Brain pericyte (primary cell): Measurements from ENCODE around the gene TMEFF1.

Experiments
- DNase-seq: peaks from one replicate; pipeline ENCODE4 v3.0.0-alpha.2; 2012; ENCODE audit warnings: low read depth, low spot score

Gene TMEFF1

DNA sequence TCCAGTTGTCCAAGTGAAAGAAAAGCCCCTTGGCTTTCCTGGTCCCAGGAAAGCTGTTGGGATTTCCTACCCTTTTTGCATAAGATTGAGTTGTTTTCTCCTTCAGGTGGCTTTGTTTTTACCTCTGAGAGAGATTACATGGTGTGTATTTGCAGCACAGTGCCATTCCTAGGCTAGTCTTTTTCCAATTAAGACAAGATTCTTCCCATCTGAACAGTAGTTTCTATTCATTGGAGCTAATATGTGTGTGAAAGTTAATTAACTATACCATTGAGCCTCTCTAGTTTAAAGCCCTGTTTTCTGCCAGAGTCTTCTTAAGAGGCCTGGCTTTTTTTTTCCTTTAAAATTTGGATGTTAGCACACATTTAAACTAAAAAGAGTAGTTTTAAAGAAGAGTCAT is 25.9 kb upstream of the TMEFF1 start:
- DNase-seq = no peak

GRCh38 chr9:100448266-100448665 is 24.7 kb upstream of the TMEFF1 start:
- no peak for DNase-seq

- DNase-seq = no peak
Observed at GRCh38 chr9:100449420-100449819, 23.5 kb upstream of the TMEFF1 start.

- no peak for DNase-seq
Observed at GRCh38 chr9:100452894-100453293, 20.1 kb upstream of the TMEFF1 start.

DNA sequence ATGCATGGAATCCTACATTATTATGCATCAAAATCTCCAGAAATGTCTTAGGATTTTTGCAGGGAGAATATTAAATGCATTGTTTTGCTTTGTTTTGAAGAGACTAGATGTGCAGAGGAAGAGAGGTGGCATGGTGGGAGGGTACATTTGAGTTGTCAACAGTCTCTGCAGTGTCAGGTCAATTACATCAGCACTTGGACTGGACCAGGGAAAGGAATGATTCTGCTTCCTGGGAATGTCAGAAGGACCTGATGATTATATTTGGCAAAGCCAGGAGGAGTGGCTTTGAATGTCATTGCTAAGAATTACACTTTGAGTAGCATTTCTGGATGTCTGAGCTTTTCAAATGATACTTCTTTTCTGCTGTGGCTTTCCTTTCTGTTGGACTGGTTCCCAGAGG is 17.5 kb upstream of the TMEFF1 start:
- DNase-seq = no peak

DNA sequence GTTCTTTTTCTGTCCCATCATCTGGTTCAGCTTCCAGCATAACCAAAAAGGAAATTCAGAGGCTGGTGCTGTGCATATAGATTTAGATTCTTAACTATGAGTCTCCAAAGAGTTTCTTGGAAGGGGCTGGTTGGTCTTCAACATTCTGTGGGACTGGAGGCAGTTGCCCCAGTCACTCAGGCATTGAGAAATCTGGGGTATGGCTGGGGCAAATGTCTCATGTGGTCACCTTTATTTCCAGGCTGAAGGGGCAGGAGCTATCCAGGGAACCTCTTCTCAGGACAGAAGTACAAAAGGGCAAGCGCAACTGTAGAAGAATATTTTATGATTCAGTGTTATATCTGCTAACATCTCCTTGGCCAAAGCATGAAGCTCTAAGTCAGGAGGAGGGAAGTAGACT is 15.4 kb upstream of the TMEFF1 start:
- DNase-seq = no peak

DNA sequence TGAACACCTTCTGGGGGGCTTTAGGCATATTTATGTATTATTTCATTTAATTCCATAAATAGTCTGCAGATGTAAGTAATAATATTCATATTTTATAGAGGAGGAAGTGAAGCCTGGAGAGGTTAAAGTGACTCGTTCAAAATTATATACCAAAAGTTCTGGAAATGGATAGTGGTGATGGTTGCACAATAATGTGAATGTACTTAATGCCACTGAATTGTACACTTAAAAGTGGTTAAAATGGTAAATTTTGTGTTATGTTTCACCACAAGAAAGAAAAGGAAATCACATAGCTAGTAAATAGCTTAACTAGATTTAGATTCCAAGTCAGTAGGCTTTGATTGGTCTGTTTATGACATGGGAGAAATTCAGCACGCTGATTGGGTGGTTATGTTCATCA is 13.0 kb upstream of the TMEFF1 start:
- no peak for DNase-seq

GRCh38 chr9:100465274-100465673 is 7.7 kb upstream of the TMEFF1 start:
- DNase-seq = no peak

GRCh38 chr9:100465761-100466160 is 7.2 kb upstream of the TMEFF1 start:
- no peak for DNase-seq

DNA sequence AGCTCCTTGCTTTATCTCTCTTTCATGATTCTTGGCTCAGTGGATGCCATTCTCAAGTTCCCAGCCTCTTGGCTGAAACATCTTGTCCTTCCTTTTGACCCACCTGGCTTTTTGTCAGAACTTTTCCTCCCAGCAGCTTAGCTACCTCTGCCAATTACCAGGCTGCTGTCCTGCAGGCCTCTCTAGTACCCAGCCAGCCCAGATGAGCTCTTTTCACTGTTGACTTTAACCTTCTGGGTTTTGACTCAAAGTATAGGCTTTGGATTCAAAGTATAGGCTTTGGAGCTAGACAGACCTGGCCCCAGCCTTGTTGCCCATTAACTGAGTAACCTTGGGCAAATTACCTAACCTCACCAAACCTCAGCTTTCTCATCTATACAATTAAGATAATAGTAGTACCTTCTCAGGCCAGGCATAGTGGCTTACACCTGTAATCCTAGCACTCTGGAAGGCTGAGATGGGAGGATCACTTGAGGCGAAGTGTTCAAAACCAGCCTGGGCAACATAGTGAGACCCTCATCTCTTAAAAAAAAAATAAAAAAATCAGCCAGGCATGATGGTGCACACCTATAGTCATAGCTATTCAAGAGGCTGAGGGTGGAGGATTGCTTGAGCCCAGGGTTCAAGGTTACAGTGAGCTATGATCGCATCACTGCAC is 6.6 kb upstream of the TMEFF1 start:
- no peak for DNase-seq

GRCh38 chr9:100466829-100467221 is 6.1 kb upstream of the TMEFF1 start:
- DNase-seq = no peak

GRCh38 chr9:100468041-100468440 is 4.9 kb upstream of the TMEFF1 start:
- no peak for DNase-seq

DNA sequence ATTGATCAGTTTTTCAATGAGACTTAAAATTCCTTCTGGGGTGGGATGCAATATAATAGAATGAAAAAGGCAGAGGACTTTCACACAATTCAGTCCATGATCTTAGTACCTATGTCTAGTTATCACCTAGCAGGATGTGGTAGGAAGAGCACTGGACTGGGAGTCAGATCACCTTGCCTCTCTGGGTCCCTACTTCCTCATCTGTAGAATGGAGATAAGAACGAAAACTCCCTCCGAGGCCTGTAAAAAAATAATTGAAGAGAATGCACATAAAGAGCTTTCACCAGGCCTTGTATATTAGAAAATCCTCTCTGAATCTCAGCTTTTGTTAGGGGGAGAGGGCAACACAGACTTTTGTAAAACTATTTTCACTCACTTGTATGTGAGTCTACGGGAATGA is 681 bp upstream of the TMEFF1 start:
- no peak for DNase-seq

- DNase-seq = no peak
Observed at GRCh38 chr9:100473276-100474081, 530 bp downstream of the TMEFF1 start.

DNA sequence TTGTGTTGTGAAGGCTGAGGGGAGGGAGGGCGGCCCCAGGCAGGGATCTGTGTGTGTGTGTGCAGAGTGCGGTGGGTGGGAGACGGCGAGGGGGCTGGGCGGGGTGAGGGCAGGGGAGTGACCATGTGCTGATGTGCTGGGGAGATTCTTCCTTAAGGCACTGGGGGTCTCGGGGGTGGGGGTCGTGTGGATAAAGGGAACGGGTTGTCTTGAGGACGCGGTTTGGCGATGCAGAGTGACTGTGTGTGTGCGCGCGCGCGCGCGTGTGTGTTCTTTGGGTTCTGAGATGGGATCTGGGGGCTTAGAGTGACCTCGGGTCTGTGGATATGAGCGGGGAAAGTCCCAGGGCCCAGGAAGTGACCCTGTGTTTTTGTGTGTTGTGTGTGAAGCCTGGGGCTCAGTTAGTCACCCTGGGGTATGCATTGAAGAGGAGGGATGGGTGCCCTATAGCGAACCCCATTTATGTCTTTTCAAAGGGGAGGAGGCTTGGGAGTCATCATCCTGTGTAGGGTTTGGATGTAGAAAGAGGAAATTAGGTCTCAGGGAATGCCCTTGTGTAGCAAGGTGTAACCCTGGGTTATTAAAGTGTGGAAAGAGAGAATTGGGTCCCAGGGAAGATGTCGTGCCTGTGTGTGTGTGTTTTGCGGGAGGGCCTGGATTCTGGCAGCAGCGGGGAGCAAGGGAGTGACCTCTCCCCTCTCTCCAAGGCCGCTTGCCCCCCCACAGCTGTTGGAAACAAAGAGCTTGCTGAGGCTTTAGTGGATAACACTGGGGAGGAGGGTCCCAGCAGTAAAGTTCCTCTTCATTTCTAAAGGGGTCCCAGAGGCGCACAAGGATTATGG is 1.4 kb downstream of the TMEFF1 start:
- DNase-seq = no peak

DNA sequence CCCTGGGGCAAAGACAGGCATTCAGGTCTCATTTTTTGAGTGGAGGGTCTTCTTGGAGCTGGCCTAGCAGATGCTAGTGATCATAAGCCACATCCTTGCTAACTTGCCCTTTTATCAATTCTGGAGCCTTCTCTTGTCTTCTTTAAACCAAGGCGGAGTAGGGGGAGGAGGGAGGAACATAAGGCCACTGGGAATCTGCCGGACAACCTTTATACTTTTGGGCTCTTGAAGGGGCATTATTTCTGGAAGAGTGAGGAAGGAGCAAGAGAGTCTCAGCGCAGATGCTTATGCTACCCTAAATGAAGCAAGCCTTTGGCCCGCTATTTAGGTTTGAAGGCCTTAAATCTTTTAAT is 2.0 kb downstream of the TMEFF1 start:
- no peak for DNase-seq

DNA sequence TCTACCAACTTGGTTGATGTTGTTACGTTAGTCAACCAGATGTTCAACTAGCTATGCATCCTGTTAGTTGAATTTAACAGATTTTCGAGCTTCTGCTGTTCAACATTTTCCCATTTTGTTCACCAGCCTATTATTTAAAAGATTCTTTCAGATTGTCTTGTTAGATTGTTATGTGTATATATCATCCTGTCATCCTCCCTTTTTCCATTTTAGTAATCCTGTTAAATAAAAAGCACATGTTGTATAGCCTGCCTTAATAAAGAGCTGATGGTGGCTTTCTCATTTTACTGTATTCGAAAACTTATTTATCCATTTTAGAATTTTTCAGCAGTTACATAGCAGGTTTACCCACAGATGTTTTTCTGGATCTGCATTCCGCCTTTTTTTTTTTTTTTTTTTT is 4.3 kb downstream of the TMEFF1 start:
- DNase-seq = no peak

GRCh38 chr9:100478192-100478591 is 5.2 kb downstream of the TMEFF1 start:
- DNase-seq = no peak

DNA sequence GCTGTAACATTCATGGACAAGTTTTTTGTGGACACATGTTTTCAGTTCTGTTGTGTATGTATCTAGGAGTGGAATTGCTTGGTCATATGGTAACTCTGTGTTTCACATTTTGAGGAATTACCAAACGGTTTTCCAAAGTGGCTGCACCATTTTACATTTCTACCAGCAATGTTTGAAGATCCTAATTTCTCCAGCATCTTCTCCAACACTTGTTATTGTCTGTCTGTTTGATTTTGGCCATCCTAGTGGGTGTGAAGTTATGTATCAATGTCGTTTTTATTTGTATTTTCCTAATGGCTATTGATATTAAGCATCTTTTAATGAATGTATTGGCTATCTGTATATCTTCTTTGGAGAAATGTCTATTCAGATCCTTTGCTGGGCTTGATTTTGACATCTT is 6.9 kb downstream of the TMEFF1 start:
- no peak for DNase-seq

DNA sequence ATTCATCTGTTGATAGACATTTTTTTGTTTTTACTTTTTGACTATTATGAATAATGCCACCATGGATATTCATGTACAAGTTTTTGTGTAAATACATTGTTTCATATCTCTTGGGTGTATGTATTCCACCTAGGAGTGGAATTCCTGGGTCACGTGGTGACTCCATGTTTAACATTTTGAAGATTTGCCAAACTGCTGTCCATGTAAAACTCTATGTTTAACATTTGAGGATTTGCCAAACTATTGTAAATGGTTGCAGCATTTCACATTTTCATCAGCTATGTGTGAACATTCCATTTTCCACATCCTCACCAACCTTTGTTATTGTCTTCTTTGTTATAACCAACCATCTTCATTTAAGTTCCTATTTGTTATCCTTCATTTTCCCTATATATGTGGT is 12.2 kb downstream of the TMEFF1 start:
- DNase-seq = no peak

GRCh38 chr9:100486479-100487176 is 13.7 kb downstream of the TMEFF1 start:
- no peak for DNase-seq

GRCh38 chr9:100488177-100488576 is 15.2 kb downstream of the TMEFF1 start:
- no peak for DNase-seq
